Measurements from ENCODE around the gene E2F6.

The E2F6 gene

DNA sequence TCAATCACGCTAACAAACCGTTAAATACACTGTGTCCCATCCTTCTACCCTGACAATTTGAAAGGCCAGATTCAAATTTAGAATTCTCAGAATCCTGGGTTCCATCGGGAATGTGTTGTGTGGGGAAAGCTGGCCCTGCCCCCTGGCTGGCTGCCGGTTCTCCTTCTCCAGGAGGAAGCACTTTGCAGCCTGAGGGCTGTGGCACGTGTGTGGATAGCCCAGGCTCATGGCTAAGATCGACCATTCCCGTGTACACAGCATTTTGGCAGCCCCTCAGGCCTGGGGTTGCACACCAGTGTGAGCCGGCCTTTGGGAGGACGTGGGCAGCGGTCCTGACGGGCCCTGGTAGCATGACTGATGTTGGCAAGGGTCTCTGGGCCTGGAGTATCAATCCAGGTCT is 70.6 kb downstream of the E2F6 start:
- Histone ChIP-seq H3K36me3 (no peaks in the 10 kb centered on the region), H3K27me3 (ENCODE audit: insufficient read depth, low read depth, severe bottlenecking) (no peaks in the 10 kb centered on the region), H3K4me3 (ENCODE audit: low read depth, low read length) (no peak overlapping the region), H3K9me3 (ENCODE audit: severe bottlenecking) (no peaks in the 10 kb centered on the region), H3K27ac (no peak overlapping the region)
- no peak for TF ChIP-seq CTCF (IDR thresholded peaks at IDR 0.05; ENCODE audit: low read depth, low read length)
- DNase-seq, result no peak

Data from WERI-Rb-1 (cell line).